ENCODE data around the gene FBXO42. TPM values are rescaled to one million over a fixed set of nuclear protein-coding genes. Genes with fewer than 3 reads are reported as not detected.

The FBXO42 gene
- total RNA-seq, 1 donor from 2014 or later, result 17.7 TPM

- no peak for DNase-seq (ENCODE audit: low read depth)
Observed at GRCh38 chr1:16244650-16245285, 107.5 kb downstream of the FBXO42 start.

- DNase-seq (ENCODE audit: low read depth), result peak; percentile 86
Observed at GRCh38 chr1:16243936-16244649, 108.2 kb downstream of the FBXO42 start.

DNA sequence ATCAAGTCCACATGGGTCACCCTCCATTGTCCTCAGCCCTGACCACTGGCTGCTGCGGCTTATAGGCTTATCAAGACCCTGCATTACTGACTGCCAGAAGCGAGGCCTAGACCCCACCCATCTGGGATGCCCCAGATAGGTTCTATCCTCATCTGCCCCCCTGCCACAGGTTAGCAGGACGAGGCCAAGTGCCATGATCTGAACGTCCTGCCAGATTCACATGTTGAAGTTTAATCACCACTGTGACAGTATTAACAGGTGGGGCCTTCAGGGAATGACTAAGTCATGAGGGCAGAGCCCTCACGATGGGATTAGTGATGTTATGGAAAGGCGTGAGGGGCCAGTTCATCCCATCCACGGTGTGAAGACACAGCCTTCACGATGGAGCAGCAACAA is 109.1 kb downstream of the FBXO42 start:
- DNase-seq (ENCODE audit: low read depth), result peak; percentile 55

DNA sequence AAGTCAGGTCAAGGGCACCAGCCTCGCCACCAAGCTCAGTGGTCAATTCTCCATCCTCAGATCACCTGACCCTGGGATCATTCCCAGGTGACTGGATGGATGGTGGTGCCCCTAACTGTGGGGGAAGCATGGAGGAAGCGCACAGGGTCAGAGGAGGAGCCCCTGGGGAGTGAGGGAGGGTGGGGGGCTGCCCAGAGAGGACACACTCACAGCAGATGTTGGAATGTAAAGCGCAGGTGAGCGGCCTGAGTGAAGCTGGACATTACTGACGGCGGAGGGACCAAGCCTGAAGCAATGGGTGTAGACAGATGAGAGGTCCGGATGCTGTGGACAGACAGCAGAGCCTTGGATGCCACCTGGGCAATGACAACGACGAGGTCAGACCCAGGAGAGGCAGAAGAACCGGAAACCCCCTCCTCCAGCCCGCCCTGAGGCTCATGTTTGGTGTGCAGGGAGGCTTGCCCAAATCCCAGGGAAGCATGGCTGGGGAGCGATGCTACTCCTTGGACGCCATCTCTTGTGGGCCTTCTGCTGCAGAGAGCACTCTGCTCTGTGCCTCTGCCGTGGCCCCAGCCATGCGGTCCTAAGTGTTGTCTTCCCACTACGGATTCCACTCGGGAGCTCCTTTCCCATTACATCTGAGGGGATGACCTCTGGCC is 109.6 kb downstream of the FBXO42 start:
- no peak for DNase-seq (ENCODE audit: low read depth)

- DNase-seq (ENCODE audit: low read depth), result no peak
Observed at GRCh38 chr1:16241221-16241708, 111.0 kb downstream of the FBXO42 start.

- DNase-seq (ENCODE audit: low read depth), result no peak
Observed at GRCh38 chr1:16239972-16240491, 112.2 kb downstream of the FBXO42 start.

DNA sequence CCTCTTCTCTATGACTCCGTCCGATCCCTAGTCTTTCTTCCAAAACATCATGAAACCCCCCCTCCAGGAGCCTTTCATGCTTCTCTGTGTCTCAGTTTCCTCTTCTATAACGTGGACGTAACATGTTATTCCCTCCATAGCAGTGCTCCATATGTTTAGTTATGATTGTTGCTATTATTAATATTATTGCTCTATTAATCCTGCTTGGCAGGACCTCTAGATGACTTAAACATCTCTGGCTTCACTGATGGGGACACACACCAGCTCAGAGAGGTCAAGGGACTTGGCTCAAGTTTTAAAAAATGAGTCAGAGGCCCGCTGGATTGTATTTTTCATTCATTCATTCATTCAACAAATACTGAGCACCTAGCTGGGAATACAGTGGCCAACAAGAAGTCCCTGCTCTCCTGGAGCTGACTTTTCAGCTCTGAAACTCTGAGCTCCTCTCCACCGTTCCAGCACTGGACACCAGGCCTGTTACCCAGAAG is 114.9 kb downstream of the FBXO42 start:
- no peak for DNase-seq (ENCODE audit: low read depth)

- DNase-seq (ENCODE audit: low read depth), result peak; percentile 90
Observed at GRCh38 chr1:16236511-16237342, 115.6 kb downstream of the FBXO42 start, which contains the start of gene CPLANE2. Gene CPLANE2 (minus strand): TSS chr1:16237183. CDS start chr1:16236742, 441 bp downstream.

DNA sequence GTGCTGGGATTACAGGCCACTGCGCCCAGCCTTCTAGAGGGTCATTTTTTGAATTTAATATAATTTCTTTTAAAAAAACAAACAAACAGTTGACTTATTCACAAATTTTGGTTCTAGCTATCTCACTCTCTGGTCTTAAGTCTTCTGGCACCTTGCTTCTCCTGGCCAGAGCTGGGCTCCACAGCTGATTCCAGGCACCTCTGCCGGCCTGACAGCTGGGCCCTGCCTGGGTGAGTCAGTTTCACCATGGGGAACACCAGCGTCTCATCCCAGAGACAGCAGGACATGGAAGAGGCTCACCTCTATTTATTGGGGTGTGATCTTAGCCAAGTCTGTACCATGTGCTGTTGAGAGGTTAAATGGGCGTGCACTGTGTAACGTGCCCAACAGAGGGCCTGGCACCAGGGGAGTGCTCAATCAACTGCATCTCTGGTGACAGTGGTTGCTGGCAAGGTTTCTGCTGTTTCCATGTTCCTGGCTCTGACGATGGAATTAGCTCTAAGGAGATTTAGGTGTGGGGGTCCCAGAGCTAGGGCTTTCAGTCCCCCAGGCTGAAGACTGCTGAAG is 116.3 kb downstream of the FBXO42 start:
- DNase-seq (ENCODE audit: low read depth), result peak; percentile 77

- no peak for DNase-seq (ENCODE audit: low read depth)
Observed at GRCh38 chr1:16235347-16235746, 116.9 kb downstream of the FBXO42 start.

DNA sequence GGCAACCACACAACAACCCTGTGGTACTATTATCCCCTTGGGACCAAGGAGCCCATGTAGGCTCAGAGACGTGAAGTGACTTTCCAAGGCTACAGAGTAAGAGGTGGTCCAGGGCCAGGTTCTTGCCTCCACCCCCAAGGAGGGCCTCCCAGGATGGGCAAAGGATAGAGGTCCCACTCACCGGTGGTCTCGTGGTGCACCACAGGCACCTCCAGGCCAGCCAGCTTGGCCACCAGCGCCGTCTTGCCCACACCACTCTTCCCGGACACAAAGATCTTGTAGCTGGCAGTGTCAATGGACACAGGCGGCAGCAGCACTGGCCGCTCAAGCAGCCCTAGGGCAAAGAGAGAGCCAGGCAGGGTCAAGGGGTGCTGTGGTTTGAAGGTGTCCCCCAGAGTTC is 118.8 kb downstream of the FBXO42 start:
- no peak for DNase-seq (ENCODE audit: low read depth)

DNA sequence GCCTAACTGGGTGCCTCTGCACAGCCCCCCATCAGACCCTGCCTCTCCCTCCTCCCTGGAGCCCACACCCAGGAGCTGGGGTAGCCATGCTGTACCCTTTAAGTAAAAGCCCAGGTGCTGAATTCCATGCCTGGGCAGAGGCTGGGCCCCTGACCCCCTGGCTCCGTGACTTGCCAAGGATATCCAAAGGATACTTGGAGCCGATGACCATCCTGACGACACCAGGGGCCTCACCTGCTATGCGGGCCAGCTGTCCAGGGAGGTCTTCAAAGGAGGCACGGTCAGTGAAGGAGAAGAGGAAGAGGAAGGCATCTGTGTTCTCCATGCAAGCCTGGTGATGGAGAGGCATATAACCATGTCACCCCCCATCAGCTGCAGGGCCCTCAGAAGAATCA is 120.0 kb downstream of the FBXO42 start:
- no peak for DNase-seq (ENCODE audit: low read depth)

DNA sequence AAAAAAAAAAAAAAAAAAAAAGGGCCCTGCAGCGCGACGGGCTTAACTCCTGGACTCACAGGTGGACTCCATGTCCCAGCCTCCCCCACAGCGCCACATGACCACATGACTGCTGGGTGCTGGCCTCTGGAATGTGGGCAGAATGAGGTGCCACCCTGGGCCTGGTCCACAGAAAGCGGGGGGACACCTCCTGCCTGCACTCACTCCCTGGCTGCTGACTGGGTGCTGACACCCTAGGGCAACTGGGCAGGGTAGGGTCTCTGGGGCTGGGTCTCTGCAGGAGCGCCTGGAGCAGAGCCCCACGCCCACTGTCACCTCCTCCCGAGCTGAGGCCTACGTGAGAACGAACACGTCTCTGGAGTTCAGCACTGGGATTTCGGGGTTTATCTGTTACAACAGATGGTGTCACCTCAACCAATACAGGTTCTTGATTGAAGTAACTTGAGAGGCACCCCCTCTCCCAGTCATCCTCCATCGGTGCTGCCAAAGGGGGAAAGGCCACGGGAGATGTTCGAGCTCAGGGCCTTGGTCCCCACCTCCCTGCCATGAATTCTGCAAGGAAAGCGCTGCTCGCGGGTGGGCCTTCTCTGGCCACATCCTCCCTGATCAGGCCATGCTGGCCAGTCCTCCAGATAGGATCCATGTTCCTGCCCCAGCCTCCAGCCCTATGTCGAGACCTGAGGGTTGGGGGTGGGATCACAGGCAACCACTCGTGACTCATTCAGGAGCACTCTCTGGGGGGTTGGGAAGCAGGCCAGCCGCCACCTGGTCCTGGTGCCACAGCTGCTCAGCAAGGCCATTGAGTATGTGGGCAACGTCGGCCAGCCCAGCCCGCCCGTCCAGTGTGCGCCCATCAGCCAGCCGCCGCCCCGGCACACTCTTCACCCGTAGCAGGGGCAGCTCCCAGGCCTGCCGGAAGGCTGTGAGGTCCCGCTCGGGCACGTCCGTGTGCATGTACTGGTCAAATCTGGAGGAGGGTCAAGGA is 120.7 kb downstream of the FBXO42 start:
- DNase-seq (ENCODE audit: low read depth), result peak; percentile 70

GRCh38 chr1:16230744-16231143 is 121.5 kb downstream of the FBXO42 start:
- no peak for DNase-seq (ENCODE audit: low read depth)

DNA sequence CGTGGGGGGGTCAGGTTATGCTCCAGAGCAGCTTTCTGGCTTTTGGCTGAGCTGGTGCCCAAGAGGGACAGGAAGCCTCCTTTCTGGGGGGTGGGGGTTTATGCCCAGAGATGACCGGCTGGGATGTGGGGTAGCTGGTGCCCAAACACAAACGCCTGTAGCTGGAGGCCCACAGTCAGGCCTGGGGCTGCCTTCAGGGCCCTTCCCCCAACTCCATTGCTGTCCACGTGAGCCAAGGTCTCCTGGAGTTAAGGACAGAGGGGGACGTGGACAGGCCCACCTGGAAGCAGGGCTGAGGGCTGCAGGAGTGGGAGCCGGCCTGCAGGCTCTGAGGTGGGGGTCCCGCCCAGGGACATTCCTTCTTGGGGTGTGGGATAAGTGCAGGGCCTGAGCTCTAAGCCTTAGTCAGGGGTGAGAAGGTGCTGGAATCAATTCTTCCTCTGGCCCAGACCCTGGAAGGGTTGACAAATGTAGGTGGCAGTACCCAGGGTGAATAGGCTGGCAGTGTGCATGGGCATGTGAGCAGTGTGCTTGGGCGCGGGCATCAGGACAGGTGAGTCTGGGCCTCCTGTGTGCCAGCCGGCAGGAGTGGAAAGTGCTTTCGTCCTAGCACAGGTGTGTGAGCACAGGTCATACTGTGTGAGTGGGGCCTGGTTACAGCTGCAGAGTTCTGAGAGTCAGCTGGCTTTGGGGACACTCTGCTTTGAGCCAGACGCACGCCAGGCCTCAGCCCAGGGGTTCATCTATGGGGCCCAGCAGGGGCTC is 122.1 kb downstream of the FBXO42 start:
- no peak for DNase-seq (ENCODE audit: low read depth)

DNA sequence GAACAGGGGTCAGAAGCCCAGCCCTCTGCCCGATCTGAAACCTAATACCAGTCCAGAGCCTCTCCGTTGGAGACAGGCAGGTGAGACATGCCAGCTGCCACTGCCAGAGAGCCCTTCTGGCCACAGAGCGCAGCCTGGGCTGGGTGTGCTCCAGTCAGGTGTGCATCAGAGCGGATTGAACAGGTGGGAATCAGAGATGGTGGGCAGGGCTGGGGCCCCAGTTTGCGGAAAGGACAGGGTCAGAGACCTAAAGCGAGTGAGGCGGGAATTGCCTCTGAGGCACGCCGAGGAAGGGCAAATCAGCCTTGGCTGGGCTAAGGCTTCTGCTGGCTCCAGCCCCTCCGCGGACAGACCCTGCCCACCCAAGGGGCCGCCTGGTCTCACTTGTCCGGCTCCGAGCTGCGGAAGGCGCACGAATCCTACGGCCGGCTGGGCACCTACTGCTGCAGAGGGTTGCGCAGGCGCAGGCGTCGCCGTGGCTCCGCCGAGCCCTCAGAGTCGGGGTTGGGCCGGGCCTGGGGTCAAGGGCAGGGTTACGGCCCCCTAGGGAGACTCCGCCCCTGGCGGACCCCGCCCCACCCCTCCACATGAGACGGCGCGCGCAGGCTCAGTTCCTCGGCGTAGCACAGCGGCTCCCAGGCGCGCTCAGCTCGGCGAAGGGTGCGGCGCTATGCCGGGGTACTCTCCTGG is 125.6 kb downstream of the FBXO42 start:
- DNase-seq (ENCODE audit: low read depth), result no peak

GRCh38 chr1:16226129-16226489 is 126.2 kb downstream of the FBXO42 start:
- no peak for DNase-seq (ENCODE audit: low read depth)

GRCh38 chr1:16224472-16224871 is 127.8 kb downstream of the FBXO42 start:
- no peak for DNase-seq (ENCODE audit: low read depth)
